Parathyroid adenoma (tissue), 2 donors: ENCODE data around the gene ZNRD2.

ENCODE experiments used
- H2AFZ ChIP-seq: fragments of 300-600 bp; sonication (generic); one replicate; pipeline ENCODE4 v1.7.0; 2017; ENCODE audit warnings: antibody characterized with exemption, mild to moderate bottlenecking
- H3K27ac ChIP-seq: fragments of 300-600 bp; sonication (generic); one replicate; pipeline ENCODE4 v1.7.0; 2017
- H3K27me3 ChIP-seq: fragments of 300-600 bp; sonication (generic); one replicate; pipeline ENCODE4 v1.7.0; 2017; ENCODE audit warnings: low read length; ENCODE audit not compliant: control insufficient read depth, insufficient read depth
- H3K36me3 ChIP-seq: fragments of 300-600 bp; sonication (generic); one replicate; pipeline ENCODE4 v1.7.0; 2017; ENCODE audit warnings: low read length; ENCODE audit not compliant: control insufficient read depth, insufficient read depth
- H3K4me1 ChIP-seq: fragments of 300-600 bp; sonication (generic); one replicate; pipeline ENCODE4 v1.7.0; 2017; ENCODE audit warnings: control low read depth
- H3K4me2 ChIP-seq: fragments of 300-600 bp; sonication (generic); one replicate; pipeline ENCODE4 v1.7.0; 2017; ENCODE audit warnings: low read length
- H3K4me3 ChIP-seq: fragments of 300-600 bp; sonication (generic); one replicate; pipeline ENCODE4 v1.7.0; 2017; ENCODE audit warnings: low read depth, low read length
- H3K79me2 ChIP-seq: fragments of 300-600 bp; sonication (generic); one replicate; pipeline ENCODE4 v1.7.0; 2017; ENCODE audit warnings: control low read depth
- H3K9ac ChIP-seq: fragments of 300-600 bp; sonication (generic); one replicate; pipeline ENCODE4 v1.7.0; 2017; ENCODE audit warnings: mild to moderate bottlenecking
- H3K9me3 ChIP-seq: fragments of 300-600 bp; sonication (generic); one replicate; pipeline ENCODE4 v1.7.0; 2017; ENCODE audit warnings: low read length; ENCODE audit not compliant: control insufficient read depth
- CTCF ChIP-seq: fragments of 300-600 bp; sonication (generic); IDR thresholded peaks from one replicate; pipeline ENCODE4 v1.7.0; 2017; ENCODE audit warnings: antibody characterized with exemption, mild to moderate bottlenecking
- donor health status: primary hyperparathyroidism.

The ZNRD2 gene

GRCh38 chr11:65553301-65554001 is 16.8 kb upstream of the ZNRD2 start:
- Histone ChIP-seq H3K27me3 (no peaks in the 10 kb centered on the region), H3K4me1 (peaks cover 9% of the 10 kb centered on the region), H3K36me3 (no peaks in the 10 kb centered on the region), H3K9ac (no peak overlapping the region), H3K79me2 (peaks cover 3% of the 10 kb centered on the region), H3K4me2 (no peak overlapping the region), H3K4me3 (no peak overlapping the region), H2AFZ (no peak overlapping the region), H3K27ac (no peak overlapping the region), H3K9me3 (no peaks in the 10 kb centered on the region)
- no peak for TF ChIP-seq CTCF

DNA sequence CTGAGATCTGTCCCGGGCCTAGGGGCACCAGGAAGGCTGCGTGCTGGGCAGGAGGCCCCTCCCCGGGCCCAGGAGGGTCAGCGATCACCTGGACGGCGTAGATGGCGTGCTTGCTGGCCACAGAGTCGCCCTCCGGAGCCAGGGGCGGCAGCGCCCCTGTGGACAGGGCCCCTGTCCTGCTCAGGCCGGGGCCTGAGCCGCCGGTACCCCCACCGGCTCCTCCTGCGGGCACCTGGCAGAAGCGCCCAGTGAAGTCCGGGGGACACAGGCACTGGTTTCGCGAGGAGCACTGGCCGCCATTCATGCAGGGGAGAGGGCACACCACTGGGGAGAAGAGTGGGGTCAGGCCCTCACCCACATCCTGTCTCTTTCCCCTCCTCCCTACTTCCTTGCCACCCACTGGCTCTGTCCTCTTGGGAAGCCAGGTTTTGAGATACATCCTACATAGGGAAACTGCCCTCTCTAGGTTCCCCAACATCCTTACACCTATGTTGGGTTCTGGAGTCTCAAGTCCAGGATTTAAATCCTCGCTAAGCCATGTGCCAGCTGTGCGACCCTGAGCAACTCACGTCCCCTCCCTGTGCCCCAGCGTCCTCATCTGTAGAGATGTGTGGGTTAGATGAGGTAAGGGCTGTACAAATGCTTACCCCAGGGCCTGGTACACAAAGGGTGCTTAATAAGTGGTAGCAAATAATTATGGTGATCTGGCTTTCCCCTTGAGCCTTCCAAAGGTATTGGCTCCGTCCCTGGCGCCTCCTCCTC is 16.0 kb upstream of the ZNRD2 start:
- no peaks in the 10 kb centered on the region for H3K36me3 ChIP-seq
- no peak for TF ChIP-seq CTCF
- H3K27ac ChIP-seq, result no peak overlapping the region
- H3K27me3 ChIP-seq, result no peaks in the 10 kb centered on the region
- peaks cover 13% of the 10 kb centered on the region for H3K4me1 ChIP-seq
- H2AFZ ChIP-seq, result no peak overlapping the region
- peaks cover 3% of the 10 kb centered on the region for H3K79me2 ChIP-seq
- H3K4me3 ChIP-seq, result no peak overlapping the region
- no peak overlapping the region for H3K4me2 ChIP-seq
- no peak overlapping the region for H3K9ac ChIP-seq
- H3K9me3 ChIP-seq, result no peaks in the 10 kb centered on the region

GRCh38 chr11:65554842-65555430 is 15.3 kb upstream of the ZNRD2 start:
- TF ChIP-seq CTCF, result no peak
- Histone ChIP-seq H3K9ac (no peak overlapping the region), H3K4me2 (no peak overlapping the region), H3K9me3 (no peaks in the 10 kb centered on the region), H3K27ac (peak overlapping the region; percentile 82), H3K36me3 (no peaks in the 10 kb centered on the region), H2AFZ (no peak overlapping the region), H3K79me2 (peaks cover 3% of the 10 kb centered on the region), H3K4me3 (no peak overlapping the region), H3K4me1 (peaks cover 17% of the 10 kb centered on the region), H3K27me3 (no peaks in the 10 kb centered on the region)

- H3K79me2 ChIP-seq, result peaks cover 3% of the 10 kb centered on the region
- H3K9me3 ChIP-seq, result no peaks in the 10 kb centered on the region
- no peak overlapping the region for H3K4me2 ChIP-seq
- no peak overlapping the region for H3K4me3 ChIP-seq
- no peak overlapping the region for H2AFZ ChIP-seq
- no peaks in the 10 kb centered on the region for H3K36me3 ChIP-seq
- TF ChIP-seq CTCF, result no peak
- no peaks in the 10 kb centered on the region for H3K27me3 ChIP-seq
- H3K27ac ChIP-seq, result peak overlapping the region; percentile 82
- peaks cover 21% of the 10 kb centered on the region for H3K4me1 ChIP-seq
- H3K9ac ChIP-seq, result no peak overlapping the region
Observed at GRCh38 chr11:65555693-65556231, 14.5 kb upstream of the ZNRD2 start.
